ENCODE measurements around the gene C1orf35. TPM values are rescaled to one million over a fixed set of nuclear protein-coding genes. Genes with fewer than 3 reads are reported as not detected.

Gene C1orf35
- total RNA-seq, 1 donor: 5.4 TPM

DNA sequence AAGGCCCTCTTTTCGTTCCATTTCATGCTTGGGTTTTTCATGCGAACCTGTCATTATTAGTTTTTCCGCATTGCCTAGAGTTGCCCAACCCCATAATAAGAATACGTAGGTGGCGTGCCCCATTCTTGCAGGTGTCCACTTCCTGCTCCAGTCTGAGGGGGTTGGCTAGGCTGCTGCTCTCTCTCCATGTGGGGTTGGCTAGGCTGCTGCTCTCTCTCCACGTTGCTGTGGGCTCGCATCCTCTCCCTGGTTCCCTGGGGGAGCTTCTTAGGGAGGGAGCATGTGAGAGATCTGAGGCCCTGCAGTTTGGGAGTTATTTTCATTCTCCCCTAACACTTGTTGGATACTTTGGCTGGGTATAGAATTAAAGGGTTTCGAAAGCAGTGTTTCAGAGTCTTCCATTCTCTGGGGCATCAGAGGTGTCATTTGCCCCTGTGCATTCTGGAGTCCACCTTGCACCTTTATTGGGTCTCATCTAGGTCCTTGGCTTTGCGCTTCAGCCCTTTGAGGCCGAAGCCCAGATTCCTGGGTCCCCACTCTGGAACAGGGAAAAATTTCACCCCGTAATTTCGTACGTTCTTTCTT is 8.6 kb downstream of the C1orf35 start:
- no peak for DNase-seq (ENCODE audit: insufficient read length, low spot score, missing footprints)
- Histone ChIP-seq H3K4me1 (ENCODE audit: insufficient read depth, low read length) (peaks cover 24% of the 10 kb centered on the region), H3K4me3 (ENCODE audit: insufficient read depth, low read length) (no peak overlapping the region), H3K36me3 (ENCODE audit: insufficient read depth, low read length) (peaks cover 71% of the 10 kb centered on the region), H3K27me3 (ENCODE audit: insufficient read depth, low read length) (no peaks in the 10 kb centered on the region), H3K27ac (ENCODE audit: low read depth, low read length) (peak overlapping the region; percentile 10), H4K20me1 (ENCODE audit: insufficient read depth, low read length) (peaks cover 100% of the 10 kb centered on the region), H3K4me2 (ENCODE audit: insufficient read depth, low read length) (no peak overlapping the region), H2AFZ (ENCODE audit: low read length) (no peak overlapping the region), H3K9me3 (ENCODE audit: low read depth, low read length) (no peaks in the 10 kb centered on the region), H3K79me2 (ENCODE audit: insufficient read depth, low read length) (peaks cover 100% of the 10 kb centered on the region)
- TF ChIP-seq, protein P1, sequence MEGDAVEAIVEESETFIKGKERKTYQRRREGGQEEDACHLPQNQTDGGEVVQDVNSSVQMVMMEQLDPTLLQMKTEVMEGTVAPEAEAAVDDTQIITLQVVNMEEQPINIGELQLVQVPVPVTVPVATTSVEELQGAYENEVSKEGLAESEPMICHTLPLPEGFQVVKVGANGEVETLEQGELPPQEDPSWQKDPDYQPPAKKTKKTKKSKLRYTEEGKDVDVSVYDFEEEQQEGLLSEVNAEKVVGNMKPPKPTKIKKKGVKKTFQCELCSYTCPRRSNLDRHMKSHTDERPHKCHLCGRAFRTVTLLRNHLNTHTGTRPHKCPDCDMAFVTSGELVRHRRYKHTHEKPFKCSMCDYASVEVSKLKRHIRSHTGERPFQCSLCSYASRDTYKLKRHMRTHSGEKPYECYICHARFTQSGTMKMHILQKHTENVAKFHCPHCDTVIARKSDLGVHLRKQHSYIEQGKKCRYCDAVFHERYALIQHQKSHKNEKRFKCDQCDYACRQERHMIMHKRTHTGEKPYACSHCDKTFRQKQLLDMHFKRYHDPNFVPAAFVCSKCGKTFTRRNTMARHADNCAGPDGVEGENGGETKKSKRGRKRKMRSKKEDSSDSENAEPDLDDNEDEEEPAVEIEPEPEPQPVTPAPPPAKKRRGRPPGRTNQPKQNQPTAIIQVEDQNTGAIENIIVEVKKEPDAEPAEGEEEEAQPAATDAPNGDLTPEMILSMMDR (IDR thresholded peaks at IDR 0.05; ENCODE audit: extremely low read depth, low read depth, low read length): no peak

DNA sequence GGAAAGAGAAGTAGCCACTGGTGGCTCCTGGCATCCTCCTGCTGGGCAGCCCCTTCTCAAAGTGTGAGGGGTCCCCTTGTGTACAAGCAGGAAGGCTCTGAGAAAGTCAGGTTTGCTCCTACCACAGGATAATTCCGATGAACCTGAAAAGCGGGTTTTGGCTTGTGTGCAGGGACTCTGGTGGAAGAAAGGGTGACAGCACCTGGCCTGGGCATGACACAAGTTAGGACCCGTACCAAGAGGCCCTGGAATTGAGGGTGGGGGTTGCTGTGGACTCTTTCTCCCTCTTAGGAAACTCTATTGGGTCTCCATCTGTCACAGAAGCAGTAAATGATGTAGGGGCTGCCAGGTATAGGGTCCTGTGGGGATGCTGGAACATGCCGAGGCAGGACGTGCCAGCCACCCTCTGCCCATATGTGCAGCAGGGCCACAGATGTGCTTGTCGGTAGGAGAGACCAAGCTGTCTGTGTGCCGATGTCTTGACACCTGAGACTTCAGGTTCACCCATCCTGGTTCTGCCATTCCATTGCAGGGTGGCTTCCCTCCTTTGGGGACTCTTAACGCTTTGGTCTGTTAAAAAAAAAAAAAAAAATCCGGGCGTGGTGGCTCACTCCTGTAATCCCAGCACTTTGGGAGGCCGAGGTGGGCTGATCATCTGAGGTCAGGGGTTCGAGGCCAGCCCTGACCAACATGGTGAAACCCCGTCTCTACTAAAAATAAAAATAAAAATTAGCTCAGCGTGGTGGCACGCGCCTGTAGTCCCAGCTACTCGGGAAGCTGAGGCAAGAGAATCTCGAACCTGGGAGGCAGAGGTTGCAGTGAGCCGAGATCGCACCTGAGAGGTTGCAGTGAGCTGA is 9.8 kb downstream of the C1orf35 start:
- Histone ChIP-seq H3K9me3 (ENCODE audit: low read depth, low read length) (no peaks in the 10 kb centered on the region), H3K4me2 (ENCODE audit: insufficient read depth, low read length) (no peak overlapping the region), H3K79me2 (ENCODE audit: insufficient read depth, low read length) (peaks cover 100% of the 10 kb centered on the region), H2AFZ (ENCODE audit: low read length) (no peak overlapping the region), H3K27ac (ENCODE audit: low read depth, low read length) (no peak overlapping the region), H3K4me3 (ENCODE audit: insufficient read depth, low read length) (no peak overlapping the region), H4K20me1 (ENCODE audit: insufficient read depth, low read length) (peaks cover 100% of the 10 kb centered on the region), H3K27me3 (ENCODE audit: insufficient read depth, low read length) (no peaks in the 10 kb centered on the region), H3K36me3 (ENCODE audit: insufficient read depth, low read length) (peaks cover 71% of the 10 kb centered on the region), H3K4me1 (ENCODE audit: insufficient read depth, low read length) (peaks cover 35% of the 10 kb centered on the region)
- TF ChIP-seq, protein P1 (IDR thresholded peaks at IDR 0.05; ENCODE audit: extremely low read depth, low read depth, low read length): no peak
- peak; percentile 83 for DNase-seq (ENCODE audit: insufficient read length, low spot score, missing footprints)

DNA sequence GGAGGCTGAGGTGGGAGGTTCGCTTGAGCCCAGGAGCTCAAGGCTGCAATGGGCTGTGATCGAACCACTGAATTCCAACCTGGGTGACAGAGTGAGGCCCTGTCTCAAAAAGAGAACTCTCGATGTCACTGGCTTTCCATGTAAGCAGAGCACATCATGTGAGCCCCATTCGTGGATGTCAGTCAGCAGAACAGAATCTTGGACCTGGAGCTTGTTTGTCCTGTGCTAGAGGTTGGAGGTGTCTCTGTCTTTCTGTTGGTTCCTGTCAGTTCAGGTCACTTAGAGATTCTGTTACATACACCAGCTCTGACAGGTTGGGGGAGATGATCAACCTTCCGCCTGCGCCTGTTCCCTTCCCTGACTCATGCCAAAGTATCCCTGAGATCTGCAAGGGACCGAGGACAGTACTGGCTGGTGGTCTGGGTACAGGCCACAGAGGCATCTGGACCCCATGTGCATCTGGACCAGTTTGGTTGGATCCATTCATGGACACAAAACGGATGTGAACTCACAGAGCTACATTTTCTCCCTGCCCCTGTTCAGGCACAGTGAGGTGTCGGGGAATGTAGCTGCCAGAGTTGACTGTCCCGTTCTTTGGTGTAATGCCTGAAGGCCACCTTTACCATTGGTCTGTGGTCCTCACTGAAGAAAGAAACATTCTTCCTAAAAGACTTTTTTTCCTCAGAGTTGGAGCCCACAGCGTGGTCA is 10.6 kb downstream of the C1orf35 start:
- peak overlapping the region; percentile 0 for H3K27ac ChIP-seq (ENCODE audit: low read depth, low read length)
- H3K36me3 ChIP-seq (ENCODE audit: insufficient read depth, low read length): peaks cover 66% of the 10 kb centered on the region
- H3K4me2 ChIP-seq (ENCODE audit: insufficient read depth, low read length): no peak overlapping the region

More for the DNA sequence above, 10.6 kb downstream of the C1orf35 start:
- H3K4me3 ChIP-seq (ENCODE audit: insufficient read depth, low read length): no peak overlapping the region
- H3K79me2 ChIP-seq (ENCODE audit: insufficient read depth, low read length): peaks cover 100% of the 10 kb centered on the region
- no peaks in the 10 kb centered on the region for H3K9me3 ChIP-seq (ENCODE audit: low read depth, low read length)
- H2AFZ ChIP-seq (ENCODE audit: low read length): no peak overlapping the region
- DNase-seq (ENCODE audit: insufficient read length, low spot score, missing footprints): no peak
- TF ChIP-seq, protein P1 (IDR thresholded peaks at IDR 0.05; ENCODE audit: extremely low read depth, low read depth, low read length): no peak
- peaks cover 100% of the 10 kb centered on the region for H4K20me1 ChIP-seq (ENCODE audit: insufficient read depth, low read length)
- H3K27me3 ChIP-seq (ENCODE audit: insufficient read depth, low read length): no peaks in the 10 kb centered on the region
- peaks cover 42% of the 10 kb centered on the region for H3K4me1 ChIP-seq (ENCODE audit: insufficient read depth, low read length)

Measured in osteoblast (primary cell).